Umbilical cord (tissue), 2 donors: ENCODE measurements around the gene AOC3. TPM values are rescaled to one million over a fixed set of nuclear protein-coding genes. Genes with fewer than 3 reads are reported as not detected.
"Not testable (repeated sequence)": the region's sequence is repeated elsewhere in the genome, so short reads cannot be mapped to it uniquely, and the experiment has no call there.

Experiments
- DNase-seq: peaks from one replicate; pipeline ENCODE4 v3.0.0-alpha.2; 2015; ENCODE audit warnings: low spot score
- total RNA-seq: library from RNA; depleted of rRNA; stranded (reverse); fragments of >200 nt; gene quantifications from one replicate; pipeline ENCODE4 v1.2.3, GENCODE V29; 2014; ENCODE audit warnings: low replicate concordance; ENCODE audit not compliant: insufficient read depth

AOC3 gene
- total RNA-seq, 1 donor from 2014 or later, result 89.1 TPM

GRCh38 chr17:42891539-42892152, 40.6 kb downstream of the AOC3 start:
- peak; percentile 43 for DNase-seq

- peak; percentile 41 for DNase-seq
These were observed 42.4 kb downstream of the AOC3 start for GRCh38 chr17:42893359-42893758.

- no peak for DNase-seq
These were observed 43.5 kb downstream of the AOC3 start for GRCh38 chr17:42894283-42895184.

- peak; percentile 65 for DNase-seq
These were observed 44.2 kb downstream of the AOC3 start for GRCh38 chr17:42895185-42895555.

- DNase-seq, result no peak
These were observed 47.3 kb downstream of the AOC3 start for GRCh38 chr17:42898147-42898811.

- not testable (repeated sequence) for DNase-seq
These were observed 49.0 kb downstream of the AOC3 start for GRCh38 chr17:42899981-42900380.

- DNase-seq, result no peak
These were observed 49.7 kb downstream of the AOC3 start, which contains the start of gene G6PC1 for GRCh38 chr17:42900460-42901331. G6PC1 (plus strand) TSS chr17:42900799; CDS start chr17:42900877, 78 bp downstream.

- DNase-seq, result no peak
These were observed 50.7 kb downstream of the AOC3 start for GRCh38 chr17:42901535-42902229.

- no peak for DNase-seq
These were observed 53.1 kb downstream of the AOC3 start for GRCh38 chr17:42904110-42904469.

- DNase-seq, result no peak
These were observed 55.9 kb downstream of the AOC3 start for GRCh38 chr17:42906772-42907446.

Other genes starting within 250 kb of the AOC3 start
- 62.4 TPM for gene RETREG3, start 241.8 kb upstream of the AOC3 start, total RNA-seq
- 23.8 TPM for gene TUBG1, start 241.5 kb upstream of the AOC3 start, total RNA-seq
- gene TUBG2, start 191.9 kb upstream of the AOC3 start, total RNA-seq, result 21.4 TPM
- gene PLEKHH3, start 174.2 kb upstream of the AOC3 start, total RNA-seq, result 11.3 TPM
- 6.5 TPM for gene CCR10, start 169.4 kb upstream of the AOC3 start, total RNA-seq
- gene CNTNAP1, start 168.7 kb upstream of the AOC3 start, total RNA-seq, result 5.1 TPM
- gene EZH1, start 106.2 kb upstream of the AOC3 start, total RNA-seq, result 43.6 TPM
- 0.96 TPM for gene RAMP2, start 90.0 kb upstream of the AOC3 start, total RNA-seq
- 33.2 TPM for gene VPS25, start 77.8 kb upstream of the AOC3 start, total RNA-seq
- not detected for gene WNK4, start 70.6 kb upstream of the AOC3 start, total RNA-seq
- 47.2 TPM for gene COA3, start 52.5 kb upstream of the AOC3 start, total RNA-seq
- gene CNTD1, start 52.3 kb upstream of the AOC3 start, total RNA-seq, result 0.96 TPM
- gene BECN1, start 26.9 kb upstream of the AOC3 start, total RNA-seq, result 142 TPM
- gene PSME3, start 17.8 kb upstream of the AOC3 start, total RNA-seq, result 22.6 TPM
- gene AOC2, start 6.6 kb upstream of the AOC3 start, total RNA-seq, result 1.4 TPM
- gene G6PC1, start 49.6 kb downstream of the AOC3 start, total RNA-seq, result not detected
- gene AARSD1, start 113.3 kb downstream of the AOC3 start, total RNA-seq, result 38.3 TPM
- gene PTGES3L, start 128.9 kb downstream of the AOC3 start, total RNA-seq, result 10.4 TPM
- 17.8 TPM for gene RUNDC1, start 129.4 kb downstream of the AOC3 start, total RNA-seq
- 1,521 TPM for gene RPL27, start 147.2 kb downstream of the AOC3 start, total RNA-seq
- gene IFI35, start 155.6 kb downstream of the AOC3 start, total RNA-seq, result 1.4 TPM
- gene VAT1, start 171.2 kb downstream of the AOC3 start, total RNA-seq, result 38.8 TPM
- gene RND2, start 174.0 kb downstream of the AOC3 start, total RNA-seq, result 0.72 TPM